ENCODE results near the gene FGF2.
"Not testable (repeated sequence)": the region's sequence is repeated elsewhere in the genome, so short reads cannot be mapped to it uniquely, and the experiment has no call there.

FGF2 gene

GRCh38 chr4:122845760-122846159, 19.1 kb downstream of the FGF2 start:
- DNase-seq (ENCODE audit: low read depth in 2 of 2) = no peak

GRCh38 chr4:122847931-122848330, 21.3 kb downstream of the FGF2 start:
- DNase-seq (ENCODE audit: low read depth in 2 of 2) = no peak

GRCh38 chr4:122849789-122850188, 23.2 kb downstream of the FGF2 start:
- DNase-seq (ENCODE audit: low read depth in 2 of 2) = not testable (repeated sequence)

- no peak for DNase-seq (ENCODE audit: low read depth in 2 of 2)
Observed at GRCh38 chr4:122851568-122851967, 24.9 kb downstream of the FGF2 start.

- no peak for DNase-seq (ENCODE audit: low read depth in 2 of 2)
Observed at GRCh38 chr4:122854447-122855352, 28.1 kb downstream of the FGF2 start.

- no peak for DNase-seq (ENCODE audit: low read depth in 2 of 2)
Observed at GRCh38 chr4:122855353-122855890, 28.8 kb downstream of the FGF2 start.

- no peak for DNase-seq (ENCODE audit: low read depth in 2 of 2)
Observed at GRCh38 chr4:122857160-122857559, 30.5 kb downstream of the FGF2 start.

- DNase-seq (ENCODE audit: low read depth in 2 of 2) = no peak
Observed at GRCh38 chr4:122858705-122859104, 32.1 kb downstream of the FGF2 start.

- no peak for DNase-seq (ENCODE audit: low read depth in 2 of 2)
Observed at GRCh38 chr4:122861172-122861943, 34.7 kb downstream of the FGF2 start.

- no peak for DNase-seq (ENCODE audit: low read depth in 2 of 2)
Observed at GRCh38 chr4:122863639-122864038, 37.0 kb downstream of the FGF2 start.

- peak; percentile 26 to 28 for DNase-seq (ENCODE audit: low read depth in 2 of 2)
Observed at GRCh38 chr4:122865425-122865824, 38.8 kb downstream of the FGF2 start.

GRCh38 chr4:122868235-122868634, 41.6 kb downstream of the FGF2 start:
- DNase-seq (ENCODE audit: low read depth in 2 of 2) = not testable (repeated sequence)

- no peak for DNase-seq (ENCODE audit: low read depth in 2 of 2)
Observed at GRCh38 chr4:122873146-122873545, 46.5 kb downstream of the FGF2 start.

GRCh38 chr4:122873821-122874593, 47.4 kb downstream of the FGF2 start:
- peak; percentile 66 to 74 for DNase-seq (ENCODE audit: low read depth in 2 of 2)

GRCh38 chr4:122875949-122876348, 49.3 kb downstream of the FGF2 start:
- no peak for DNase-seq (ENCODE audit: low read depth in 2 of 2)

- DNase-seq (ENCODE audit: low read depth in 2 of 2) = no peak
Observed at GRCh38 chr4:122876456-122876855, 49.8 kb downstream of the FGF2 start.

- DNase-seq (ENCODE audit: low read depth in 2 of 2) = no peak
Observed at GRCh38 chr4:122879001-122879400, 52.4 kb downstream of the FGF2 start.

GRCh38 chr4:122882857-122883735, 56.5 kb downstream of the FGF2 start:
- no peak for DNase-seq (ENCODE audit: low read depth in 2 of 2)

GRCh38 chr4:122884499-122884898, 57.9 kb downstream of the FGF2 start:
- no peak for DNase-seq (ENCODE audit: low read depth in 2 of 2)

- DNase-seq (ENCODE audit: low read depth in 2 of 2) = no peak
Observed at GRCh38 chr4:122889726-122890125, 63.1 kb downstream of the FGF2 start.
